Measurements from ENCODE around the gene ZNF195.
A peak's percentile ranks its signal among the peaks of the same experiment; 100 is the strongest.
"Not testable (repeated sequence)": the region's sequence is repeated elsewhere in the genome, so short reads cannot be mapped to it uniquely, and the experiment has no call there.

ZNF195 gene

DNA sequence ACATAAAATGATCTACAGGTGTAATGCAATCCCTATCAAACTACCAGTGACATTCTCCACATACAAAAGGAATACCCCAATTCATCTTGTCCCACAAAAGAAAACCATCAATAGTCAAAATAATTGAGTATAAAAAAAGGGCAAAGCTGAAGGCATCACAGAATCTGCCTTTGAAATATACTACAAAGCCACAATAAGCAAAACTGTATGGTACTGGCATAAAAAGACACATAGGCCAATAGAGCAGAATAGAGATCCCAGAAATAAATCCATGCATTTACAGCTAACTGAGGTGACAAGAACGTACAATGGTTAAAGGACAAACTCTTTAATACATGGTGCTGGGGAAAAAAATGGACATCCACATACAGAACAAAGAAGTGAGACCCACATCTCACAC is 31.8 kb downstream of the ZNF195 start:
- DNase-seq (ENCODE audit: low read depth in 2 of 2) = no peak

DNA sequence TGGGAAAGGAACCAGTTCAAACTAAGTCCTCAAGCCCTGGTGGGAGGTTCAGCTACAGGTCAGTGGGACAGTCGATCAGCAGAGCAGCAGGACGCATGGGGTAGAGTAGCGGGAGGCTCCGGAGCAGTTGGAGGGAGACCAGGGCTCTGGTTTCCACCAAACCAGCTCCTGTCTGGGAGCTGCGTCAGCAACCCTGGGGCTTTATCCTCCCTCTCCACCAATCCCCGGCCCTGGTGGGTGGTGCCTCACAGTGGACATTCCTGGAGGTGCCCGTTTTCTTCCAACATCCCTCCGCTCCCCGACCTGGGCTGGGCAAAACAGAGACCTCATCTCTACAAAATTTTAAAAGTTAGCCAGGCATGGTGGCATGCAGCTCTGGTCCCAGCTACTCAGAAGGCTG is 32.4 kb downstream of the ZNF195 start:
- DNase-seq (ENCODE audit: low read depth in 2 of 2) = no peak

DNA sequence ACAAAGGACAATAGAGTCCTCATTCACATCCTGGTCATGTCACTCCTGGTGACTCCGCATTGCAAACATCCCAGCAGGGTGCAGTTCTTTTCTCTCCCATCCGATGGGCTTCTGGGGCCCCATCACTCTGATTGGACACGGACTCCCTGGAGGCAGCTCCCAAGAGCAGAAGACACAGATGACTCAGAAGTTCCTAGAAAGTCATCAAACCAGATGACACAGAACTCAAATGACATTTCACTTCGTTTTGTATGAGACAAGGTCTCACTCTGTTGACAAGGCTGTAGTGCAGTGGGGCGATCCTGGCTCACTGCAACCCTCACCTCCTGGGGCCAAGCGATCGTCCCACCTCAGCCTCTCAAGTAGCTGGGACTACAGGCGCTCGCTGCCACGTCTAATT is 33.2 kb downstream of the ZNF195 start:
- no peak for DNase-seq (ENCODE audit: low read depth in 2 of 2)

DNA sequence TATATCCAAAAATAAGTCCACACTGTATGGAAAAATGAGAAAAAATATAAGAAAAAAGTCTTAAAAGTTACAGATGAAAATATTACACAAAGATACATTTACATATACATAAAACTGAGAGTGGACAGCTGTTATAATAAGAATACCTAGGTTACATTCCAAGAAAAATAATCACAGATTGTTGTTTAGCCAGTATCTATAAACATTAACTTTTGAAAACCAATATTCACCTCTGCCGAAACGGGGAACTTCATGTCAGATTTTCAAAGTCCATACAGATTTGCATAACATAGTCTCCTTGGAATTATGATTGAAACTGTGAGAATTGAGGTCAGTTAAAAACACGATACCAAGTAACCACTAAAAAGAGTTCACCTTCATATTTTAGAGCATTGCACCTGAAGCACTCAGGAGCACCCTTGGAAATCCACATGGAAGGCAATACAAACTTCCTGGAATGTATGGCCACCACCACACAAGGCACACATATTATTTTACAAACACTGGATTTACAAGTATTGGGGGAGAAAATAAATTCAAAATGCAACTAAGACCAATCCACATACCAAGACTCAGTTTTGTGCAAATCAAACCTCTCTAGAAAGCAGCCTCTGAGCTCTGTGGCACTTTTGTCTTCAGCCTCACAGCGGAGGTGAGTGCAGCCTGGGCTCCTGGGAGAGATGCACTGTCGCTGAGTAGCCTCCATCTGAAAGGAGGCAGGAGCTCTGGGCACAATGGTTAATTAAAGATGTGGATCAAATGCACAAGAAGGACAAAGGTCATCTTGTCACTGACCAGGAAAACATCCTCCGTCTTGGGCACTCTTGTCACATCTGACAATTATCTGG is 34.4 kb downstream of the ZNF195 start:
- DNase-seq (ENCODE audit: low read depth in 2 of 2) = no peak

DNA sequence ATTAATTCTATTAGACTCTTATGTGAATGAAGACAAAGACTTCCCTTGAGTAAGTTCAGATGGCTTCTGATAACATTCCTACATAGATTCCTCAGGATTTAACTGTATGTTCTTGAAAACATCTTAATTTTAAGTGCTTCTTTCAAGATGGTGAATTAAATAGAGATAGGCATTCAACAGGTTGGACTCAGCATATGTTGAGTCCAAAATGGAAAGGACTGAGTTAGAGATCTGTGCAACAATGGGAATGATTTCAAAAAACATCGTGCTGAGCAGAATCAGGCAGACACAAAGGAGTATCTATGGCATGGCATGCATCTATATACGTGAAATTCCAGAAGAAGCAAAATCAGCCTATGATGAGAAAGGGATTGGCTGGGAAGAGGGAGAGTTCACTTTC is 36.2 kb downstream of the ZNF195 start:
- DNase-seq (ENCODE audit: low read depth in 2 of 2) = no peak

DNA sequence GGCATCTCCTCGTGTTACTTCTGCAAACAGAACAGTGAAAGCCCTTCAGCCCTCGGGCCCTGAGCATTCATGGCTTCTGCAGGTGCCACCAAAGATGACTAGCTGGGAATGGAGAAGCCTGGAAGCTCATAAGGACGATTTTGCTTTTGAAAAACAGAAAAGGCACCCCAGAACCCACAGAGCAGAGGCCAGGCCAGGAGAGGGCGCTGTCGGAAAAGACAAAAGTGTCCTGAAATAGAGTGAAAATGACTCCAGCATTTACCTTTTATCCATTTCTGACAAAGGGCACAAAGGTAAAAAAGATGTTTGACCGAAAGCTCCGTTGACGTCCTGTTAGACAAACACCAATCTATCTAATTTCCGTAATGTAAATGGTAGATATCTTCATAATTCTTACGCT is 37.6 kb downstream of the ZNF195 start:
- DNase-seq (ENCODE audit: low read depth in 2 of 2) = peak; percentile 18 to 58

DNA sequence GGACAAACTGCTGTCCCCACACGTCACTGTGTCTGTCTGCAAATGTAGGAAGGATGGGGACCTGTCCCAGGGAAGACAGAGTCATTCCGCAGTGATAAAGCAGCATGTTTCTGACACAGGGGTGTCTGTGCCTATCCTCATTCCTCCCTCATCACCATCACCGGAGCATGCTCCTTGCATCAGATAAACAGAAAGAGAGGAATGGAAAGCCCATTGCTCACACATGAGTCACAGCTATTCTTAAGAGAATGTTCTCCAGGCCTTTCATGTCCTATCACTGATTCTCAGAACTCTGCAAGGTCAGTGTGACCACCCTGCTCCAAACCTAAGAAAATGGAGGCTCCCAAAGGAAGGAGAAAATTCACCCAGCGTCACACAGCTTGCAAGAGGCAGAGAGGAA is 38.9 kb downstream of the ZNF195 start:
- DNase-seq (ENCODE audit: low read depth in 2 of 2) = no peak

DNA sequence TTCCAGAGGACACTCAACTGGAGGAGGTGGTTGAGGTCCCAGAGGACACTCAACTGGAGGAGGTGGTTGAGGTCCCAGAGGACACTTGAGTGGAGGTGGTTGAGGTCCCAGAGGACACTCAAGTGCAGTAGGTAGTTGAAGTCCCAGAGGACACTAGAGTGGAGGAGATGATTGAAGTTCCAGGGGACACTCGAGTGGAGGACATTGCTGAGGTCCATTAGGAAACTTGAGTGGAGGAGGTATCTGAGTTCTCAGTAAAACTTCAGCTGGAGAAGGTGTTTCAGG is 39.7 kb downstream of the ZNF195 start:
- no peak for DNase-seq (ENCODE audit: low read depth in 2 of 2)

DNA sequence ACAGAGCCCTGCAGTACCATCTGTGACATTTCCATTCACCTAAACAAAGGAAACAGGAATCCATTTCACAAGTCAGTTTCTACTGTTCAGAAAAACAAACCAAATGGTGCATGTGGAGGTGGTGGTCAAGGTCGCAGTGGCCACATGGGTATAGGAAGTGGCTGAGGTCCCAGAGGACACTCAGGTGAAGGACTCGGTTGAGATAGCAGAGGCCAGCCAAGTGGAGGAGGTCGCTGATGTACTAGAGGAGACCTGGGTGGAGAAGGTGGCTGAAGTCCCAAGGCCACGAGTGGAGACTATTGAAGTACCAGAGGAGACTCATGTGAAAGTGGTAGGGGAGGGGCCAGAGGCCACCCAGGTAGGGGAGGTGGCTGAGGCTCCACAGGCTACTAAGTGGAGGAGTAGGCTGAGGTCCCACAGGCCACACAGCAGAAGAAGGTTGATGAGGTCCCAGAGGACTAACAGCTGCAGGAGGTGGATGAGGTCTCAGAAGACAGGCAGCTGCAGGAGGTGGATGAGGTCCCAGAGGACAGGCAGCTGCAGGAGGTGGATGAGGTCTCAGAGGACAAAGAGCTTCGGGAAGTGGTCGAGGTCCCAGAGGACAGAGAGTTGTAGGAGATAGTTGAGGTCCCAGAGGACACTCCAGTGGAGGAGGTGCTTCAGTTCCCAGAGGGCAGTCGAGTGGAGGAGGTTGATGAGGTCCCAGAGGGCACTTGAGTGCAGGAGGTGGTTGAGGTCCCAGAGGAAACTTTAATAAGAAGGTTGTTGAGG is 40.2 kb downstream of the ZNF195 start:
- no peak for DNase-seq (ENCODE audit: low read depth in 2 of 2)

DNA sequence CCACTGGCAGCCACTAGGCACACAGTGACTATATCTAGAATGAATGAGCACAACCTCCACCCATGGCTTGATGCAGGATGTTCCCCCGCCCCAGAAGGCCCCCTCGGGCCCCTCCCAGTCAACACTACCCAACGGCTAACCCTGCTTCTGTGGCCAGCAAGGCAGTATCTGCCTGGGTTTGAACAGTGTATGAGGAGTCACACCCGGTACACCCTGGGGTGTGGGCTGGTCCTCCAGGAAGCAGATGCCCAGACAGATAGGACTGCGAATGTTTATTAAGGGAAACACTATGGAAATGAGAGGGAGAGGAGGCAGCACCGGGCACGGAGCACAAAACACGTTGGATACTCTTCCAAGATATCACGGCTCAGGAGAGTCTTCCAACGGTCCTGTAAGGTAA is 42.5 kb downstream of the ZNF195 start:
- not testable (repeated sequence) for DNase-seq (ENCODE audit: low read depth in 2 of 2)

DNA sequence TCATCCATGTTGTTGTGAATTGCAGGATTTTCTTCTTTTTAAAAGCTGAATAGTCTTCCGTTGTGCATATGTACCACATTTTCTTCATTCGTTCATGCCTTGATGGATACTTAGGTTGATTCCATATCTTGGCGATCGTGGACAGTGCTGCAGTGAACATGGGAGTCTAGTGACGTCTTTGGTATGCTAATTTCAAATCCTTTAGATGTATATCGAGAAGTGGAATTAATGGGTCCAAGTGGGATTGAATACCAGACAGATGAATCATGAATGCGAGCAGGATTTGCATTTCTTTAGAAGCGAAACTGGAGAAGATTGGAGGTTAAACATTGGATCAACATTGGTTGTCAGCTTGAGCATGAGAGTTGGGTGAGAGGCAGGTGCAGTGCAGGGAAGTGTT is 45.8 kb downstream of the ZNF195 start:
- not testable (repeated sequence) for DNase-seq (ENCODE audit: low read depth in 2 of 2)

DNA sequence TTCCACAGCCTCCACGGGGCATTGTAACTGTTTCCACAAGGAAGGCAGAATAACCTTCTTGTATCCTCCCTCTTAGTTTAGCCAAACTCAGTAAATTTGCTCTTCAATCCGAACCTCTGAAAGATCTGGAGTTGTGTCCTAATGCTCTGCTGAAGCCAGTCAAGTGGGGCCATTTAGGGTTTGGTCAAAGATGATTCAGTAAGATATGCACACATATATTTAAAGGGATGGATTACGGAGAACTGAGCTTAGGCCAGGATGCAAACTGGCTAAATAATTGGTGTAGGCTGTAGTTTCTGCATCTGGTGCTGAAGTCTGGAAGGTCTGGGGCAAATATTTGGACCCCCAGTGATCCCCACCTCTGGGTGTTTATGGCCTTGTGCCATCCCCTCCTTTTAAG is 47.9 kb downstream of the ZNF195 start:
- DNase-seq (ENCODE audit: low read depth in 2 of 2) = not testable (repeated sequence)

DNA sequence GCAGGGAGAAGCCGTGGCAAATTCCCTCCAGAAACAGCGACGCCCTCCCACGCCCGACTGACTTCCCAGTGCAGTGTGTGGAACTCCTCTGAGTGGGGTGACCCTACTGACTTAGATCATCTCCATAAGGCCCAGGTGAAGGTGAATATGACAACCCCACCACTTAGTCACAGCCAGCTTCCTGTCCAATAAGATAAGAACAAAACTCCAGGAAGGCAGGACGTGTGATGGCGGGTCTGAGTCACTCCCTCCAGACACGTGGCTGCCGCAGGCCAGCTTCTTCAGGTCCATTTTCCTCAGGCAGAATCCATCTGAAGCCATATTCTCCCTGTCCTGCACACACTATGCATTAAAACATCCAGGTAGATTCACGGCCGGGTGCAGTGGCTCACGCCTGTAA is 48.9 kb downstream of the ZNF195 start:
- not testable (repeated sequence) for DNase-seq (ENCODE audit: low read depth in 2 of 2)

DNA sequence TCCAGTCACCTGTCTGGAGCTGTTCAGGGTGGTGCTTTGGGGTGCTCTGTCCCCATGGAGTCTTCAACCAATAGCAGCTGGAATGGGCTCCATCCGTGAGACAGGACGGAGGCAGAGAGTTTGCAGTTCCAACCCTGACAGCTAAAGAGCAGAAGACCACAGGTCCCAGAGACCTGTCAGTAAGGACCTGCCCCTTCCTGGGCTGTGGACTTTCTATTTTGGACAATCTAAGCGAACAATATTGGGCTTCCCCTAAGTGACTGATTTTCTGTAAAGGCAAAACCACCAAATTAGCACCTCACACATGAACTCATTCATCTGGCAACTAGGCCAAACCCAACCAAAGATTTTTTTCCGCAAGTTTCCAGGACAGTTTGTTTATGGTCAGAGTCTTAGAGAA is 50.4 kb downstream of the ZNF195 start:
- not testable (repeated sequence) for DNase-seq (ENCODE audit: low read depth in 2 of 2)

DNA sequence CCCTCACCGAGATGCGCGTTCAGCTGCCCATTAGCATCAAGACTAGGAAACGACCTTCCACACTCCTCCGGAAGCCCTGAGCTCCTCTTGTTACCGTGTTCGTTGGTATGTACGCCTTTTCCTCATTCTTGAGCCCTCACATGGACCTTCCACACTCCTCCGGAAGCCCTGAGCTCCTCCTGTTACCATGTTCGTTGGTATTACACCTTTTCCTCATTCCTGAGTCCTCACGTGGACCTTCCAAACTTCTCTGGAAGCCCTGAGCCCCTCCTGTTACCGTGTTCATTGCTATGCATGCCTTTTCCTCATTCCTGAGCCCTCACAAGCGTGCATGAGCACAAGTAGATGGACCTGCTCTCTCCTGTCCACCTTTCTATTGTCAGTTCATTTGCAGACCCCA is 52.5 kb downstream of the ZNF195 start:
- not testable (repeated sequence) for DNase-seq (ENCODE audit: low read depth in 2 of 2)

DNA sequence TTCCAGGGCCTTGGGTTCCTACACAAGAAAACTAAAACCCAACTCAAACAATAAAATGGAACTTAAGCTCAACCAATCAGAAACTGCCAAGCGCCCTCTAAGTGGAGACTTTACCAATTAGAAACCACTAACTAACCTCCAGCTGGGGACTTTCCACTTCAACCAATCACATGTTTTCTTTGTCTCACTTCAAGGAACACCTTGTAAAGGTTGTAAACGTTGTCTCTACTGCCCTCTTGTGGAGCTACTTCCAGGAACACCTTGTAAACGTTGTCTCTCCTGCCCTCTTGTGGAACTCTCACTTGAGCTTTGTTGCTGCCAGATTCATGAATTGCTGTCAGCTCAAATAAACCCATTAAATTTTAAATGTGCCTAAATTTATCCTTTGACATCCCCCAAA is 54.2 kb downstream of the ZNF195 start:
- not testable (repeated sequence) for DNase-seq (ENCODE audit: low read depth in 2 of 2)

Measured in stimulated activated CD4-positive, alpha-beta T cell treated with anti-CD3 and anti-CD28 coated beads, Interleukin-1b, Interleukin-23, amount 100 ng/mL, for 1 hour (primary cell).